ENCODE results near the gene MARF1. TPM values are rescaled to one million over a fixed set of nuclear protein-coding genes. Genes with fewer than 3 reads are reported as not detected.

MARF1 gene
- total and polyA plus RNA-seq, 4 donors: 7.0 to 19.8 (median 12.6) TPM

DNA sequence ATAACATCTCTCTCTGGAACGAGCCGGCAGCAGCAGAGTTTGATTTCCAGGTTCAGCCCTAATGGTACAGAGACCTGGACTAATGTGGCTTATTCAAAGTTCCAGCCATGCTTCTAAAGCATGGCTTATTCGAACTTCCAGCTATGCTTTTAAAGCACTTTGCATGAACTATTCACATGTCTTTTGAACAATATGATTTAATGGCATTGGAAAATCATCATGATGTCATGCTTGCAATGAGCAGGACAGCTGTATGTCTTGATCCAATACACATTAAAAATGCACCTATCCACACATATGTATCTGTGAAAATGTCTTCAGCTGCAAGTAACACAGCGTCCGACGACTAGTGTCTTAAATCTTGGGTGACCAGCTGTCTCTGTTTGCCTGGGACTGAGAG, 85.7 kb downstream of the MARF1 start:
- no peaks in the 10 kb centered on the region for H3K9me3 ChIP-seq (ENCODE audit: control insufficient read depth in 4 of 4, low read length in 3 of 4)
- H3K27me3 ChIP-seq (ENCODE audit: control insufficient read depth in 4 of 4, insufficient read depth in 4 of 4, low read length in 3 of 4): no peaks in the 10 kb centered on the region
- no peak overlapping the region for H3K4me3 ChIP-seq (ENCODE audit: low read depth in 1 of 3, low read length in 3 of 3)
- TF ChIP-seq, protein P1, sequence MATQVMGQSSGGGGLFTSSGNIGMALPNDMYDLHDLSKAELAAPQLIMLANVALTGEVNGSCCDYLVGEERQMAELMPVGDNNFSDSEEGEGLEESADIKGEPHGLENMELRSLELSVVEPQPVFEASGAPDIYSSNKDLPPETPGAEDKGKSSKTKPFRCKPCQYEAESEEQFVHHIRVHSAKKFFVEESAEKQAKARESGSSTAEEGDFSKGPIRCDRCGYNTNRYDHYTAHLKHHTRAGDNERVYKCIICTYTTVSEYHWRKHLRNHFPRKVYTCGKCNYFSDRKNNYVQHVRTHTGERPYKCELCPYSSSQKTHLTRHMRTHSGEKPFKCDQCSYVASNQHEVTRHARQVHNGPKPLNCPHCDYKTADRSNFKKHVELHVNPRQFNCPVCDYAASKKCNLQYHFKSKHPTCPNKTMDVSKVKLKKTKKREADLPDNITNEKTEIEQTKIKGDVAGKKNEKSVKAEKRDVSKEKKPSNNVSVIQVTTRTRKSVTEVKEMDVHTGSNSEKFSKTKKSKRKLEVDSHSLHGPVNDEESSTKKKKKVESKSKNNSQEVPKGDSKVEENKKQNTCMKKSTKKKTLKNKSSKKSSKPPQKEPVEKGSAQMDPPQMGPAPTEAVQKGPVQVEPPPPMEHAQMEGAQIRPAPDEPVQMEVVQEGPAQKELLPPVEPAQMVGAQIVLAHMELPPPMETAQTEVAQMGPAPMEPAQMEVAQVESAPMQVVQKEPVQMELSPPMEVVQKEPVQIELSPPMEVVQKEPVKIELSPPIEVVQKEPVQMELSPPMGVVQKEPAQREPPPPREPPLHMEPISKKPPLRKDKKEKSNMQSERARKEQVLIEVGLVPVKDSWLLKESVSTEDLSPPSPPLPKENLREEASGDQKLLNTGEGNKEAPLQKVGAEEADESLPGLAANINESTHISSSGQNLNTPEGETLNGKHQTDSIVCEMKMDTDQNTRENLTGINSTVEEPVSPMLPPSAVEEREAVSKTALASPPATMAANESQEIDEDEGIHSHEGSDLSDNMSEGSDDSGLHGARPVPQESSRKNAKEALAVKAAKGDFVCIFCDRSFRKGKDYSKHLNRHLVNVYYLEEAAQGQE (IDR thresholded peaks at IDR 0.05): no peak
- TF ChIP-seq RXRA (IDR thresholded peaks at IDR 0.05) (no peak), JUND (IDR thresholded peaks at IDR 0.05) (no peak), EGR1 (IDR thresholded peaks at IDR 0.05; ENCODE audit: low read depth in 2 of 2) (no peak), FOXA2 (IDR thresholded peaks at IDR 0.05) (no peak), TAF1 (conservative IDR thresholded peaks at IDR 0.05) (no peak), RAD21 (IDR thresholded peaks at IDR 0.05) (no peak), YY1 (IDR thresholded peaks at IDR 0.05) (no peak), SP1 (IDR thresholded peaks at IDR 0.05) (no peak), HNF4A (conservative IDR thresholded peaks at IDR 0.05) (no peak), GABPA (IDR thresholded peaks at IDR 0.05 in 1 of 2, conservative IDR thresholded peaks at IDR 0.05 in 1 of 2) (no peak), FOXA1 (IDR thresholded peaks at IDR 0.05) (no peak), NR2F2 (IDR thresholded peaks at IDR 0.05) (no peak)
- TF ChIP-seq, protein P2, sequence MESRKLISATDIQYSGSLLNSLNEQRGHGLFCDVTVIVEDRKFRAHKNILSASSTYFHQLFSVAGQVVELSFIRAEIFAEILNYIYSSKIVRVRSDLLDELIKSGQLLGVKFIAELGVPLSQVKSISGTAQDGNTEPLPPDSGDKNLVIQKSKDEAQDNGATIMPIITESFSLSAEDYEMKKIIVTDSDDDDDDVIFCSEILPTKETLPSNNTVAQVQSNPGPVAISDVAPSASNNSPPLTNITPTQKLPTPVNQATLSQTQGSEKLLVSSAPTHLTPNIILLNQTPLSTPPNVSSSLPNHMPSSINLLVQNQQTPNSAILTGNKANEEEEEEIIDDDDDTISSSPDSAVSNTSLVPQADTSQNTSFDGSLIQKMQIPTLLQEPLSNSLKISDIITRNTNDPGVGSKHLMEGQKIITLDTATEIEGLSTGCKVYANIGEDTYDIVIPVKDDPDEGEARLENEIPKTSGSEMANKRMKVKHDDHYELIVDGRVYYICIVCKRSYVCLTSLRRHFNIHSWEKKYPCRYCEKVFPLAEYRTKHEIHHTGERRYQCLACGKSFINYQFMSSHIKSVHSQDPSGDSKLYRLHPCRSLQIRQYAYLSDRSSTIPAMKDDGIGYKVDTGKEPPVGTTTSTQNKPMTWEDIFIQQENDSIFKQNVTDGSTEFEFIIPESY (IDR thresholded peaks at IDR 0.05): no peak
- TF ChIP-seq, protein P3, sequence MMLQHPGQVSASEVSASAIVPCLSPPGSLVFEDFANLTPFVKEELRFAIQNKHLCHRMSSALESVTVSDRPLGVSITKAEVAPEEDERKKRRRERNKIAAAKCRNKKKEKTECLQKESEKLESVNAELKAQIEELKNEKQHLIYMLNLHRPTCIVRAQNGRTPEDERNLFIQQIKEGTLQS (IDR thresholded peaks at IDR 0.05): no peak
- TF ChIP-seq, protein P4, sequence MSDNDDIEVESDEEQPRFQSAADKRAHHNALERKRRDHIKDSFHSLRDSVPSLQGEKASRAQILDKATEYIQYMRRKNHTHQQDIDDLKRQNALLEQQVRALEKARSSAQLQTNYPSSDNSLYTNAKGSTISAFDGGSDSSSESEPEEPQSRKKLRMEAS (IDR thresholded peaks at IDR 0.05): no peak
- TF ChIP-seq, protein P5, sequence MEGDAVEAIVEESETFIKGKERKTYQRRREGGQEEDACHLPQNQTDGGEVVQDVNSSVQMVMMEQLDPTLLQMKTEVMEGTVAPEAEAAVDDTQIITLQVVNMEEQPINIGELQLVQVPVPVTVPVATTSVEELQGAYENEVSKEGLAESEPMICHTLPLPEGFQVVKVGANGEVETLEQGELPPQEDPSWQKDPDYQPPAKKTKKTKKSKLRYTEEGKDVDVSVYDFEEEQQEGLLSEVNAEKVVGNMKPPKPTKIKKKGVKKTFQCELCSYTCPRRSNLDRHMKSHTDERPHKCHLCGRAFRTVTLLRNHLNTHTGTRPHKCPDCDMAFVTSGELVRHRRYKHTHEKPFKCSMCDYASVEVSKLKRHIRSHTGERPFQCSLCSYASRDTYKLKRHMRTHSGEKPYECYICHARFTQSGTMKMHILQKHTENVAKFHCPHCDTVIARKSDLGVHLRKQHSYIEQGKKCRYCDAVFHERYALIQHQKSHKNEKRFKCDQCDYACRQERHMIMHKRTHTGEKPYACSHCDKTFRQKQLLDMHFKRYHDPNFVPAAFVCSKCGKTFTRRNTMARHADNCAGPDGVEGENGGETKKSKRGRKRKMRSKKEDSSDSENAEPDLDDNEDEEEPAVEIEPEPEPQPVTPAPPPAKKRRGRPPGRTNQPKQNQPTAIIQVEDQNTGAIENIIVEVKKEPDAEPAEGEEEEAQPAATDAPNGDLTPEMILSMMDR (IDR thresholded peaks at IDR 0.05; ENCODE audit: low read depth, low read length, missing input control): no peak
- WGBS: 94% methylated on average over 6 of the region's 6 CpGs
- no peak overlapping the region for H3K9ac ChIP-seq (ENCODE audit: low read depth in 1 of 2, low read length in 2 of 2)
- no peaks in the 10 kb centered on the region for H3K4me1 ChIP-seq (ENCODE audit: control insufficient read depth in 4 of 4, insufficient read depth in 4 of 4, low read length in 3 of 4)
- no peak overlapping the region for H3K27ac ChIP-seq (ENCODE audit: low read depth in 1 of 2, low read length in 2 of 2)
- no peak for DNase-seq (ENCODE audit: low spot score)
- H3K36me3 ChIP-seq (ENCODE audit: control insufficient read depth in 4 of 4, insufficient read depth in 3 of 4, low read depth in 1 of 4, low read length in 3 of 4): peaks cover 0 to 4% (median 1%) of the 10 kb centered on the region in 4 donors
